Neural cell (in vitro differentiated cells): ENCODE results near the gene TMEM106B. TPM values are rescaled to one million over a fixed set of nuclear protein-coding genes. Genes with fewer than 3 reads are reported as not detected.

ENCODE experiments used
- H2AFZ ChIP-seq: fragments of 200-600, 300-800 bp; sonication (generic), shearing (Covaris generic); 2 replicates; pipeline ENCODE4 v1.6.0; 2014; ENCODE audit warnings: low read depth, mild to moderate bottlenecking, antibody characterized with exemption, low read length, moderate library complexity
- H3F3A ChIP-seq: fragments of 200-600 bp; shearing (Covaris generic); 2 replicates; pipeline ENCODE4 v1.6.1; 2016; ENCODE audit warnings: mild to moderate bottlenecking, moderate library complexity, mixed read lengths, antibody characterized with exemption, low read length; ENCODE audit not compliant: insufficient read depth, poor library complexity, severe bottlenecking
- H3K27ac ChIP-seq: fragments of 200-600, 300-800 bp; sonication (generic), shearing (Covaris generic); 2 replicates; pipeline ENCODE4 v1.5.1; 2014; ENCODE audit warnings: mild to moderate bottlenecking, low read length, moderate library complexity
- H3K27me3 ChIP-seq: fragments of 300-800, 200-600 bp; sonication (generic), shearing (Covaris generic); 2 replicates; pipeline ENCODE4 v1.6.0; 2014; ENCODE audit warnings: mild to moderate bottlenecking, low read depth, low read length, moderate library complexity; ENCODE audit not compliant: insufficient read depth
- H3K36me3 ChIP-seq: fragments of 300-800, 200-600 bp; sonication (generic), shearing (Covaris generic); 2 replicates; pipeline ENCODE4 v1.5.1; 2014; ENCODE audit warnings: mild to moderate bottlenecking, antibody characterized with exemption, low read length, moderate library complexity; ENCODE audit not compliant: insufficient read depth
- H3K4me2 ChIP-seq: fragments of 300-800, 200-600 bp; sonication (generic), shearing (Covaris generic); 2 replicates; pipeline ENCODE4 v1.6.0; 2014; ENCODE audit warnings: mild to moderate bottlenecking, low read length
- H3K4me3 ChIP-seq: fragments of 300-800, 200-600 bp; sonication (generic), shearing (Covaris generic); 2 replicates; pipeline ENCODE4 v1.5.1; 2014; ENCODE audit warnings: mild to moderate bottlenecking, low read length, moderate library complexity
- H3K79me2 ChIP-seq: fragments of 200-600 bp; shearing (Covaris generic); replicated peaks from 2 replicates; pipeline ENCODE4 v1.6.0; 2014; ENCODE audit warnings: mild to moderate bottlenecking, low read length, moderate library complexity; ENCODE audit not compliant: insufficient read depth
- H3K9ac ChIP-seq: fragments of 300-800, 200-600 bp; sonication (generic), shearing (Covaris generic); 2 replicates; pipeline ENCODE4 v1.6.1; 2016; ENCODE audit warnings: mild to moderate bottlenecking, low read length, mixed read lengths
- H3K9me2 ChIP-seq: fragments of 200-600 bp; shearing (Covaris generic); 2 replicates; pipeline ENCODE4 v1.6.1; 2016; ENCODE audit warnings: mild to moderate bottlenecking, low read length, mixed read lengths; ENCODE audit not compliant: insufficient read depth
- H3K9me3 ChIP-seq: fragments of 200-600, 300-800 bp; sonication (generic), shearing (Covaris generic); 2 replicates; pipeline ENCODE4 v1.6.1; 2016; ENCODE audit warnings: mild to moderate bottlenecking, mixed run types, low read length, moderate library complexity, mixed read lengths
- H4K20me1 ChIP-seq: fragments of 200-600 bp; shearing (Covaris generic); 2 replicates; pipeline ENCODE4 v1.6.1; 2016; ENCODE audit warnings: mild to moderate bottlenecking, mixed run types; ENCODE audit not compliant: insufficient read depth
- CTCF ChIP-seq: fragments of 450-650 bp; IDR thresholded peaks from 2 replicates; pipeline ENCODE4 v1.5.1; 2014; ENCODE audit warnings: antibody characterized with exemption, mild to moderate bottlenecking, moderate library complexity; ENCODE audit not compliant: poor library complexity, severe bottlenecking
- EP300 ChIP-seq: fragments of 450-650 bp; conservative IDR thresholded peaks from 2 replicates; pipeline ENCODE4 v1.6.1; 2014; ENCODE audit warnings: antibody characterized with exemption, mild to moderate bottlenecking, moderate library complexity; ENCODE audit not compliant: poor library complexity, severe bottlenecking
- EZH2 ChIP-seq: fragments of 200-600, 300-800 bp; shearing (Covaris generic), sonication (generic); IDR thresholded peaks from 2 replicates; pipeline ENCODE4 v1.6.1; 2014; ENCODE audit warnings: antibody characterized with exemption, low read length, borderline replicate concordance, mild to moderate bottlenecking; ENCODE audit not compliant: insufficient read depth, poor library complexity, severe bottlenecking
- MXI1 ChIP-seq: fragments of 450-650 bp; conservative IDR thresholded peaks from 2 replicates; pipeline ENCODE4 v1.6.1; 2014; ENCODE audit warnings: antibody characterized with exemption, mild to moderate bottlenecking; ENCODE audit not compliant: poor library complexity, severe bottlenecking
- POLR2AphosphoS5 ChIP-seq: IDR thresholded peaks from 2 replicates; pipeline ENCODE4 v1.6.1; 2012
- RAD21 ChIP-seq: fragments of 450-650 bp; conservative IDR thresholded peaks from 2 replicates; pipeline ENCODE4 v1.6.1; 2014; ENCODE audit warnings: antibody characterized with exemption, mild to moderate bottlenecking, moderate library complexity
- SMC3 ChIP-seq: fragments of 450-650 bp; conservative IDR thresholded peaks from 2 replicates; pipeline ENCODE4 v1.6.1; 2014; ENCODE audit warnings: antibody characterized with exemption, mild to moderate bottlenecking, moderate library complexity; ENCODE audit not compliant: poor library complexity
- TAF1 ChIP-seq: IDR thresholded peaks from 2 replicates; pipeline ENCODE4 v1.6.1; 2012; ENCODE audit warnings: low read depth
- polyA plus RNA-seq: library from polyadenylated mRNA; depleted of rRNA; stranded (reverse); fragments of >200 nt; gene quantifications from 2 replicates; pipeline ENCODE4 v1.2.3, GENCODE V29; 2014
- TF ChIP-seq, protein P1 (sequence below): IDR thresholded peaks from 2 replicates; pipeline ENCODE4 v1.6.1; 2012; ENCODE audit warnings: borderline replicate concordance

Gene TMEM106B
- polyA plus RNA-seq, 1 donor from 2014 or later, result 61.4 TPM

- no peaks in the 10 kb centered on the region for H3K9me3 ChIP-seq
- H4K20me1 ChIP-seq, result no peaks in the 10 kb centered on the region
- no peaks in the 10 kb centered on the region for H3F3A ChIP-seq
- no peaks in the 10 kb centered on the region for H3K9me2 ChIP-seq
- no peak overlapping the region for H3K4me3 ChIP-seq
- H3K27me3 ChIP-seq, result no peaks in the 10 kb centered on the region
- H3K36me3 ChIP-seq, result peaks cover 4% of the 10 kb centered on the region
- no peak overlapping the region for H3K27ac ChIP-seq
- no peaks in the 10 kb centered on the region for H3K79me2 ChIP-seq
- H2AFZ ChIP-seq, result no peak overlapping the region
- H3K4me2 ChIP-seq, result no peak overlapping the region
- no peak for TF ChIP-seq EZH2
- TF ChIP-seq, protein P1, sequence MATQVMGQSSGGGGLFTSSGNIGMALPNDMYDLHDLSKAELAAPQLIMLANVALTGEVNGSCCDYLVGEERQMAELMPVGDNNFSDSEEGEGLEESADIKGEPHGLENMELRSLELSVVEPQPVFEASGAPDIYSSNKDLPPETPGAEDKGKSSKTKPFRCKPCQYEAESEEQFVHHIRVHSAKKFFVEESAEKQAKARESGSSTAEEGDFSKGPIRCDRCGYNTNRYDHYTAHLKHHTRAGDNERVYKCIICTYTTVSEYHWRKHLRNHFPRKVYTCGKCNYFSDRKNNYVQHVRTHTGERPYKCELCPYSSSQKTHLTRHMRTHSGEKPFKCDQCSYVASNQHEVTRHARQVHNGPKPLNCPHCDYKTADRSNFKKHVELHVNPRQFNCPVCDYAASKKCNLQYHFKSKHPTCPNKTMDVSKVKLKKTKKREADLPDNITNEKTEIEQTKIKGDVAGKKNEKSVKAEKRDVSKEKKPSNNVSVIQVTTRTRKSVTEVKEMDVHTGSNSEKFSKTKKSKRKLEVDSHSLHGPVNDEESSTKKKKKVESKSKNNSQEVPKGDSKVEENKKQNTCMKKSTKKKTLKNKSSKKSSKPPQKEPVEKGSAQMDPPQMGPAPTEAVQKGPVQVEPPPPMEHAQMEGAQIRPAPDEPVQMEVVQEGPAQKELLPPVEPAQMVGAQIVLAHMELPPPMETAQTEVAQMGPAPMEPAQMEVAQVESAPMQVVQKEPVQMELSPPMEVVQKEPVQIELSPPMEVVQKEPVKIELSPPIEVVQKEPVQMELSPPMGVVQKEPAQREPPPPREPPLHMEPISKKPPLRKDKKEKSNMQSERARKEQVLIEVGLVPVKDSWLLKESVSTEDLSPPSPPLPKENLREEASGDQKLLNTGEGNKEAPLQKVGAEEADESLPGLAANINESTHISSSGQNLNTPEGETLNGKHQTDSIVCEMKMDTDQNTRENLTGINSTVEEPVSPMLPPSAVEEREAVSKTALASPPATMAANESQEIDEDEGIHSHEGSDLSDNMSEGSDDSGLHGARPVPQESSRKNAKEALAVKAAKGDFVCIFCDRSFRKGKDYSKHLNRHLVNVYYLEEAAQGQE, result no peak
- no peak overlapping the region for H3K9ac ChIP-seq
These were observed 15.7 kb downstream of the TMEM106B start for GRCh38 chr7:12226756-12227155.

GRCh38 chr7:12228024-12228423 lies 16.9 kb downstream of the TMEM106B start:
- H3K4me2 ChIP-seq, result no peak overlapping the region
- no peaks in the 10 kb centered on the region for H3K27me3 ChIP-seq
- TF ChIP-seq RAD21 (no peak), TAF1 (no peak), CTCF (no peak), SMC3 (no peak), EZH2 (no peak), POLR2AphosphoS5 (no peak), MXI1 (no peak), EP300 (no peak)
- TF ChIP-seq, protein P1, result no peak
- no peaks in the 10 kb centered on the region for H3K9me3 ChIP-seq
- H3K9ac ChIP-seq, result no peak overlapping the region
- H3F3A ChIP-seq, result no peaks in the 10 kb centered on the region
- H3K27ac ChIP-seq, result no peak overlapping the region
- no peak overlapping the region for H2AFZ ChIP-seq
- peaks cover 4% of the 10 kb centered on the region for H3K36me3 ChIP-seq
- H3K9me2 ChIP-seq, result no peaks in the 10 kb centered on the region
- no peak overlapping the region for H3K4me3 ChIP-seq
- H3K79me2 ChIP-seq, result no peaks in the 10 kb centered on the region
- H4K20me1 ChIP-seq, result no peaks in the 10 kb centered on the region
